Stimulated activated CD4-positive, alpha-beta T cell treated with anti-CD3 and anti-CD28 coated beads, TNF-alpha, amount 100 ng/mL, for 48 hours (primary cell): ENCODE data around the gene ANKRD13D.
A peak's percentile ranks its signal among the peaks of the same experiment; 100 is the strongest.

ENCODE experiments used
- DNase-seq, 3 donors: peaks; one replicate each; pipeline ENCODE4 v3.0.0-alpha.2; 2020; ENCODE audit warnings: low read depth in 3 of 3

The ANKRD13D gene

GRCh38 chr11:67289226-67289650 lies at the start of gene ANKRD13D:
Gene ANKRD13D (plus strand): TSS chr11:67289303. CDS start chr11:67289461, 158 bp downstream.
- DNase-seq: no peak

- peak; percentile 86 to 96 (median 95) for DNase-seq
These were observed 49.1 kb upstream of the ANKRD13D start for GRCh38 chr11:67239783-67240575.

GRCh38 chr11:67240576-67241389 lies 48.3 kb upstream of the ANKRD13D start:
- peak; percentile 76 to 85 (median 79) for DNase-seq

GRCh38 chr11:67242548-67242947 lies 46.6 kb upstream of the ANKRD13D start:
- no peak for DNase-seq

GRCh38 chr11:67243051-67243450 lies 46.1 kb upstream of the ANKRD13D start:
- DNase-seq: no peak

GRCh38 chr11:67245046-67245445 lies 44.1 kb upstream of the ANKRD13D start:
- DNase-seq: no peak

- DNase-seq: no peak
These were observed 41.1 kb upstream of the ANKRD13D start for GRCh38 chr11:67247946-67248550.

- DNase-seq: no peak
These were observed 40.5 kb upstream of the ANKRD13D start for GRCh38 chr11:67248653-67249052.

- no peak for DNase-seq
These were observed 38.8 kb upstream of the ANKRD13D start for GRCh38 chr11:67250059-67251043.

GRCh38 chr11:67251841-67252240 lies 37.3 kb upstream of the ANKRD13D start:
- DNase-seq: no peak

- no peak for DNase-seq
These were observed 36.3 kb upstream of the ANKRD13D start for GRCh38 chr11:67252831-67253239.

- DNase-seq: no peak
These were observed 35.1 kb upstream of the ANKRD13D start for GRCh38 chr11:67253872-67254624.

GRCh38 chr11:67254798-67255197 lies 34.3 kb upstream of the ANKRD13D start:
- no peak for DNase-seq

GRCh38 chr11:67255353-67255752 lies 33.8 kb upstream of the ANKRD13D start:
- no peak for DNase-seq

- DNase-seq: no peak
These were observed 33.2 kb upstream of the ANKRD13D start for GRCh38 chr11:67255864-67256263.

GRCh38 chr11:67256477-67257135 lies 32.5 kb upstream of the ANKRD13D start:
- DNase-seq: no peak

GRCh38 chr11:67260406-67260805 lies 28.7 kb upstream of the ANKRD13D start:
- no peak for DNase-seq

GRCh38 chr11:67260885-67261639 lies 28.0 kb upstream of the ANKRD13D start:
- DNase-seq: peak in 1 of 3 donors; percentile 45

- no peak for DNase-seq
These were observed 27.5 kb upstream of the ANKRD13D start for GRCh38 chr11:67261640-67261945.
